Peyer's patch (tissue), 4 donors: Measurements from ENCODE around the gene APLP1. TPM values are rescaled to one million over a fixed set of nuclear protein-coding genes. Genes with fewer than 3 reads are reported as not detected.
A peak's percentile ranks its signal among the peaks of the same experiment; 100 is the strongest.

Experiments
- DNase-seq, 3 donors: peaks; one replicate each; pipeline ENCODE4 v3.0.0-alpha.2; 2017 to 2019
- H3K27ac ChIP-seq, 4 donors: fragments of 200-600 bp; sonication (generic); one replicate each; pipeline ENCODE4 v1.5.1; 2016 to 2019
- H3K27me3 ChIP-seq, 2 donors: fragments of 200-600 bp; sonication (generic); one replicate each; pipeline ENCODE4 v1.5.1; 2019
- H3K36me3 ChIP-seq, 3 donors: fragments of 200-600 bp; sonication (generic); one replicate each; pipeline ENCODE4 v1.5.1; 2016 to 2019
- H3K4me1 ChIP-seq, 4 donors: fragments of 200-600 bp; sonication (generic); one replicate each; pipeline ENCODE4 v1.5.1; 2016 to 2019
- H3K4me3 ChIP-seq, 4 donors: fragments of 200-600 bp; sonication (generic); 1 replicate in 3 of 4; 2 replicates in 1 of 4; pipeline ENCODE4 v1.5.1; 2016 to 2019; ENCODE audit warnings: mild to moderate bottlenecking in 1 of 4
- H3K9me3 ChIP-seq, 4 donors: fragments of 200-600 bp; sonication (generic); one replicate each; pipeline ENCODE4 v1.5.1; 2016 to 2019; ENCODE audit warnings: mild to moderate bottlenecking in 1 of 4
- CTCF ChIP-seq, 6 experiments: fragments of 450-650 bp in 4 of 6; fragments of 200-600 bp in 2 of 6; sonication (generic) in 1 of 6; IDR thresholded peaks; one replicate each; pipeline ENCODE4 v1.5.1; 2017 to 2019; ENCODE audit warnings: antibody characterized with exemption in 6 of 6, mild to moderate bottlenecking in 3 of 6, moderate library complexity in 1 of 6
- POLR2A ChIP-seq, 2 donors: fragments of 450-650 bp; IDR thresholded peaks; one replicate each; pipeline ENCODE4 v1.5.1; 2017; ENCODE audit warnings: antibody characterized with exemption in 2 of 2, mild to moderate bottlenecking in 2 of 2, moderate library complexity in 2 of 2
- total RNA-seq, 4 donors: library from RNA; depleted of rRNA; stranded (reverse); fragments of >200 nt; gene quantifications; one replicate each; pipeline ENCODE4 v1.1.0, GENCODE V29; 2016

Gene APLP1
- total RNA-seq, 4 donors from 2014 or later, result 0.53 to 8.3 (median 1.7) TPM

- peaks cover 0 to 19% of the 10 kb centered on the region in 2 donors for H3K27me3 ChIP-seq
- no peak overlapping the region for H3K27ac ChIP-seq
- TF ChIP-seq POLR2A (IDR thresholded peaks at IDR 0.05) (no peak), CTCF (IDR thresholded peaks at IDR 0.05) (no peak)
- DNase-seq, result no peak
- H3K4me3 ChIP-seq, result no peak overlapping the region
- no peaks in the 10 kb centered on the region for H3K9me3 ChIP-seq
- H3K4me1 ChIP-seq, result peaks cover 0 to 16% (median 7%) of the 10 kb centered on the region in 4 donors
- H3K36me3 ChIP-seq, result no peaks in the 10 kb centered on the region
Observed at GRCh38 chr19:35848919-35849505, 19.4 kb upstream of the APLP1 start.

GRCh38 chr19:35851213-35852028 is 17.0 kb upstream of the APLP1 start:
- peaks cover 0 to 6% (median under 1%) of the 10 kb centered on the region in 4 donors for H3K4me1 ChIP-seq
- peaks cover 0 to 11% of the 10 kb centered on the region in 2 donors for H3K27me3 ChIP-seq
- no peak overlapping the region for H3K27ac ChIP-seq
- H3K4me3 ChIP-seq, result no peak overlapping the region
- TF ChIP-seq CTCF (IDR thresholded peaks at IDR 0.05) (no peak), POLR2A (IDR thresholded peaks at IDR 0.05) (no peak)
- DNase-seq, result no peak
- no peaks in the 10 kb centered on the region for H3K9me3 ChIP-seq
- no peaks in the 10 kb centered on the region for H3K36me3 ChIP-seq

DNA sequence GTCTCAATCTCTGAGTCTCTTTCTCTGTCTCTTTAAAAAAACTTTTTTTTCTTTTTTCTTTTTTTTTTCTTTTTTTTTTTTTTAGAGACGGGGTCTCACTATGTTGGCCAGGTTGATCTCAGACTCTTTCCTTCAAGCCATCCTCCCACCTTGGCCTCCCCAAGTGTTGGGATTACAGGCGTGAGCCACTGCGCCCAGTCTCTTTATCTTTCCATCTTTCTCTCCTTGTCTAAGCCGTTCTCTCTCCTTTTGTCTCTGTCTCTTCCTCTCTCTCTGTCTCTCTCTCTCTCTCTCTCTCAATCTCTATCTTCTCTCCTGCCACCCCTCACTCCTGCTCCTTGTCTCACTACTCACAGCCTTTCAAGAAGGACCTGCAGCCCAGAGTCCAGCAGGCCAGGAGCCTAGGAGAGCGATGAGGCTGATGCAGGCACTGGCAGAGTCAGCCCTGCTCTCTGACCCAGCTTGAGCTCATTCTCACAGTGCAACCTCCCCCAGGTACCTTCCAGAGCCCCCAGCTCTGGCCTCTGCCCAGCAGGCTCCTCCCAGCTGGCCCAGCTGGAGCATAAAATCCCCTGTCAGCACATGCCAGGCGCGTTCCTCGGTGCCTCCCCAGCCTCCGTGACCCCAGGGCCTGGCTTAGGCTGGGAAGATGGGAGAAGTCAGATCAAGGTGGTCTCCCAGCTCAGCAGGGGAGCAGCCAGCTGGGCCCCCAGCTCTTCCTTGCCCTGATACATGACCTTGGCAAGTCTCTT is 16.2 kb upstream of the APLP1 start, which contains the start of gene NPHS1:
Gene NPHS1, minus strand, starts transcription at position 476 of the 752 bp plus-strand sequence. CDS start 667 bp downstream, outside the sequence.
- Histone ChIP-seq H3K27ac (no peak within 1 kb of the TSS), H3K27me3 (peaks cover 0 to 11% of the 10 kb centered on the region in 2 donors), H3K36me3 (no peaks in the 10 kb centered on the region), H3K4me1 (peaks cover 0 to 14% (median 5%) of the 10 kb centered on the region in 4 donors), H3K9me3 (no peaks in the 10 kb centered on the region), H3K4me3 (no peak within 1 kb of the TSS)
- TF ChIP-seq POLR2A (IDR thresholded peaks at IDR 0.05) (no peak), CTCF (IDR thresholded peaks at IDR 0.05) (no peak)
- no peak for DNase-seq

DNA sequence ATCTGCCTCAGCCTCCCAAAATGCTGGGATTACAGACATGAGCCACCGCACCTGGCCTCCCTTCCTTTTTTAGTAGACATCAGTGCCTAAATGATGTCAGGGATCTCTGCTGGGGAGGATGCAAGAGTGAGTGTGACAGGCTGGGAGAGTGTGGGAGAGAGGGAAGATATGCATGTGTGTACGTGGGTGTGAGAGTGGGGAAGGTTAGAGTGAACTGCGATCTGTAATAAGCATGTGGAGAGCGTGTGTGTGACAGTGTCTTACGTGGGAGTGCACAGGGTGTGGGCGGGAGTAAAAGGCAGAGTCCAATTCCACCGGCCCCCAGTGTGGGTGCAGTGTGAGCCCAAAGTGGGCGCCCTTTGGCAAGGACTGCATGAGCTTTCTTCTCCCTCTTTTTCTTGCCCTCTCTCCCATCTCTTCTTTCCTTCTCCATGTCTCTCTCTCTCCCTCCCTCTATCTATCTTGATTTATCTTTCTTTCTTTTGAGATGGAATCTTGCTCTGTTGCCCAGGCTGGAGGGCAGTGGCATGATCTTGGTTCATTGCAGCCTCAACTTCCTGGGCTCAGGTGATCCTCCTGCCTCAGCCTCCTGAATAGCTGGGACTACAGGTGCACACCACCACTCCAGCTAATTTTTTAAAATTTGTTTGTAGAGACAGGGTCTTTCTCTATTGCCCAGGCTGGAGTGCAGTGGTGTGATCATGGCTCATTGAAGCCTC is 15.2 kb upstream of the APLP1 start:
- no peaks in the 10 kb centered on the region for H3K9me3 ChIP-seq
- H3K4me1 ChIP-seq, result peaks cover 0 to 14% (median 5%) of the 10 kb centered on the region in 4 donors
- no peak for DNase-seq
- no peak overlapping the region for H3K4me3 ChIP-seq
- no peak overlapping the region for H3K27ac ChIP-seq
- no peaks in the 10 kb centered on the region for H3K36me3 ChIP-seq
- TF ChIP-seq CTCF (IDR thresholded peaks at IDR 0.05) (no peak), POLR2A (IDR thresholded peaks at IDR 0.05) (no peak)
- peaks cover 0 to 11% of the 10 kb centered on the region in 2 donors for H3K27me3 ChIP-seq

GRCh38 chr19:35856546-35857149 is 11.7 kb upstream of the APLP1 start, which contains the start of gene KIRREL2:
Gene KIRREL2 (plus strand): TSS chr19:35856911. CDS start chr19:35857120, 209 bp downstream.
- Histone ChIP-seq H3K4me3 (peak within 1 kb of the TSS; percentile 27 to 47 (median 44)), H3K36me3 (no peaks in the 10 kb centered on the region), H3K27ac (no peak within 1 kb of the TSS), H3K27me3 (peaks cover 0 to 21% of the 10 kb centered on the region in 2 donors), H3K4me1 (peaks cover 0 to 14% (median 5%) of the 10 kb centered on the region in 4 donors), H3K9me3 (no peaks in the 10 kb centered on the region)
- no peak for TF ChIP-seq CTCF (IDR thresholded peaks at IDR 0.05)
- TF ChIP-seq POLR2A (IDR thresholded peaks at IDR 0.05), result no peak
- DNase-seq, result no peak
